GM19395 (cell line): ENCODE results near the gene MLANA.

ENCODE experiments used
- ATAC-seq: cut with Tn5 transposase; IDR thresholded peaks from one replicate; pipeline ENCODE4 v1.9.1; 2021; ENCODE audit warnings: mild to moderate bottlenecking, moderate library complexity; ENCODE audit not compliant: unreplicated experiment

MLANA gene

GRCh38 chr9:5953743-5954707, 63.3 kb downstream of the MLANA start:
- no peak for ATAC-seq

DNA sequence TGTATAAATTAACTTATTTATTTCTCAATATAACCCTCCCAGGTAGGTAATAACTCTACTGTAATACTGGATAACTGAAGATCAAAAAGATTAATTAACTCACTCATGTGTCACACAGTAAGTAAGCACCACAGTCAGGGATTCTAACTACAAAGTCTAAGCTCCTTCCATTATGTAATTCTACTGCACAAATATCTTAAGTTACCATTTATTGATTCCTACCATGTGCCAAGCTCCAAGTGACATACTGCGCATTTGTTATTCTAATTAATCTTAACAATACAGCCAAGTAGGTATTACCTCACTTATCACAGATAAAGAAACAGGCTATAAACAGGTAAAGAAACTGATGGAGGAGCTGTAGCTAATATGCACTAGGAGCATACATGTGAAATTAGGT, 66.5 kb downstream of the MLANA start:
- ATAC-seq, result no peak

DNA sequence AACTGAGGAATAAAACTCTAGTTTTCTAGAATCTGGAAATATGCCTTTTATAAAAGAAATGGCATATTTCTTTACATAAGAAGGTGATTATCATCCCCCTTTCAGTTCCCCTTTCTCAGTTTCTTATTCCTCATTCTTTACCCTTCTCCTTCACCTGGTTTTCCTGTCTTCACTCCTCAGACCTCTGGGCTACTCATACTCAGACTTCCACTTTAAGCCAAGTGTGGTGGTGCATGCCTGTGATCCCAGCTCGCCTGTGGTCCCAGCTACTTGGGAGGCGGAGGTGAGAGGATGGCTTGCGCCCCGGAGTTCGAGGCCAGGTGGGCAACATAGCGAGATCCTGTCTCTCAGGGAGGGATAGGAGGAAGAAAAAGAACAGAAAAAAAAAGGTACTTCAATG, 67.6 kb downstream of the MLANA start:
- peak; percentile 71 for ATAC-seq
